ENCODE measurements around the gene USP16. TPM values are rescaled to one million over a fixed set of nuclear protein-coding genes. Genes with fewer than 3 reads are reported as not detected.

The USP16 gene
- total and polyA plus RNA-seq, 2 of the 13 experiments (the other 11 are each of a cell fraction or from before 2014, with no cell fraction given), result 16.5 to 46.9 TPM

DNA sequence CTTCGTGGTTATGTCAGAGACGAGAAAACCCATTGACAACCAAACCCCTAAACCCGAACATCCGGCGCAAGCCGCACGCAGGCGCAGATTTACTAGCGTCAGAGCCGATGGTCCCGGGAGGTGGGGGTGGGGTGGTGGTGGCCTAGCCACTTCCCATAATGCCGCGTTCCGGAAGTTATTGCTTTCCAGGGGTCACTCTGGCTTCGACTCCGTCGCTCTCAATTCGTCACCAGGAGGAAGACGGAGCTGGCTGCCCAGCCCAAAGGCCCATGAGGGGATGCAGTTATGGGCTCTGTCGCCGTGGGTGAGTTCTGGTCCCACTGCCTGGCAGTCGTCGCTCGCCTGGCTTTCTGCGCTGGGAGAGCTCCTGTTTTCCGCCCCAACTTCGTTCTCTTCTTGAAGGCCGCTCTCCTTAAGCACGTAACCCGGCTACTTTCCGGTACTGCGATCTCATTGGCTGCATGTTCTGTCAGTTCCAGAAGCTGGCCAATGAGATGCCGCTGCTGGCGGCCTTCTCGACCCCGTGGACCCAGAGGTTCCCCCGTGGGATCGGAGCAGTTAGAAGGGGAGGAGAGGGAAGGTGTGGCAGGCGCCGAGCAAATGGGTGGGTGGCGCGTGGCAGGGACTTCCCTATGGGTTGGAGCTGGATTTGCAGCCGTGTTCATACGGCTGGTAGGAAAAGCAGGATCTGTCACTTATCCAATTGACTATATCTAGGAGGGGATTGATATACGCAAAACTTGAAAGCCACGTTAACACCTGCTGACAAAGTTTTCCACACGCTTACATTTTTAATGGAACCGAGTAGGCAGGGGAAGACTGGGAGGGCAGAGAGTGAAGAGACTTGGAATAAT is at the start of gene USP16 (continued):
- TF ChIP-seq ASH2L (IDR thresholded peaks at IDR 0.05; ENCODE audit: insufficient read length, low read depth, low read length) (peak; percentile 85), ZNF264 (CRISPR knock-in tag; IDR thresholded peaks at IDR 0.05) (peak; percentile 54; the same call in 1 of the 2 replicates), EEA1 (CRISPR knock-in tag; IDR thresholded peaks at IDR 0.05; ENCODE audit: borderline replicate concordance) (no peak), ELF3 (CRISPR knock-in tag; IDR thresholded peaks at IDR 0.05) (peak; percentile 75), PITX1 (CRISPR knock-in tag; IDR thresholded peaks at IDR 0.05) (peak; percentile 46), ZNF564 (CRISPR knock-in tag; IDR thresholded peaks at IDR 0.05) (no peak), RFXAP (CRISPR knock-in tag; IDR thresholded peaks at IDR 0.05; ENCODE audit: borderline replicate concordance) (peak; percentile 82), ZNF143 (CRISPR knock-in tag; IDR thresholded peaks at IDR 0.05) (peak; percentile 91), NFATC3 (CRISPR knock-in tag; IDR thresholded peaks at IDR 0.05) (no peak), ZNF556 (CRISPR knock-in tag; IDR thresholded peaks at IDR 0.05; ENCODE audit: borderline replicate concordance) (no peak), ZNF20 (CRISPR knock-in tag; IDR thresholded peaks at IDR 0.05) (no peak), GATAD2A (CRISPR knock-in tag; IDR thresholded peaks at IDR 0.05) (no peak), ZFP36 (IDR thresholded peaks at IDR 0.05; ENCODE audit: borderline replicate concordance, low read depth, low read length, partially characterized antibody) (no peak), ZNF44 (CRISPR knock-in tag; IDR thresholded peaks at IDR 0.05) (no peak), ZNF232 (CRISPR knock-in tag; IDR thresholded peaks at IDR 0.05; ENCODE audit: borderline replicate concordance) (peak; percentile 93), CBFB (CRISPR knock-in tag; IDR thresholded peaks at IDR 0.05) (no peak), PTBP1 (IDR thresholded peaks at IDR 0.05; ENCODE audit: low read depth, low read length, poor library complexity, severe bottlenecking) (no peak), ZNF607 (CRISPR knock-in tag; IDR thresholded peaks at IDR 0.05; ENCODE audit: borderline replicate concordance) (no peak; the same call in 1 of the 2 replicates)
- TF ChIP-seq, protein P1, sequence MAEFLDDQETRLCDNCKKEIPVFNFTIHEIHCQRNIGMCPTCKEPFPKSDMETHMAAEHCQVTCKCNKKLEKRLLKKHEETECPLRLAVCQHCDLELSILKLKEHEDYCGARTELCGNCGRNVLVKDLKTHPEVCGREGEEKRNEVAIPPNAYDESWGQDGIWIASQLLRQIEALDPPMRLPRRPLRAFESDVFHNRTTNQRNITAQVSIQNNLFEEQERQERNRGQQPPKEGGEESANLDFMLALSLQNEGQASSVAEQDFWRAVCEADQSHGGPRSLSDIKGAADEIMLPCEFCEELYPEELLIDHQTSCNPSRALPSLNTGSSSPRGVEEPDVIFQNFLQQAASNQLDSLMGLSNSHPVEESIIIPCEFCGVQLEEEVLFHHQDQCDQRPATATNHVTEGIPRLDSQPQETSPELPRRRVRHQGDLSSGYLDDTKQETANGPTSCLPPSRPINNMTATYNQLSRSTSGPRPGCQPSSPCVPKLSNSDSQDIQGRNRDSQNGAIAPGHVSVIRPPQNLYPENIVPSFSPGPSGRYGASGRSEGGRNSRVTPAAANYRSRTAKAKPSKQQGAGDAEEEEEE (CRISPR knock-in tag; IDR thresholded peaks at IDR 0.05; ENCODE audit: borderline replicate concordance), result no peak
- TF ChIP-seq, protein P2, sequence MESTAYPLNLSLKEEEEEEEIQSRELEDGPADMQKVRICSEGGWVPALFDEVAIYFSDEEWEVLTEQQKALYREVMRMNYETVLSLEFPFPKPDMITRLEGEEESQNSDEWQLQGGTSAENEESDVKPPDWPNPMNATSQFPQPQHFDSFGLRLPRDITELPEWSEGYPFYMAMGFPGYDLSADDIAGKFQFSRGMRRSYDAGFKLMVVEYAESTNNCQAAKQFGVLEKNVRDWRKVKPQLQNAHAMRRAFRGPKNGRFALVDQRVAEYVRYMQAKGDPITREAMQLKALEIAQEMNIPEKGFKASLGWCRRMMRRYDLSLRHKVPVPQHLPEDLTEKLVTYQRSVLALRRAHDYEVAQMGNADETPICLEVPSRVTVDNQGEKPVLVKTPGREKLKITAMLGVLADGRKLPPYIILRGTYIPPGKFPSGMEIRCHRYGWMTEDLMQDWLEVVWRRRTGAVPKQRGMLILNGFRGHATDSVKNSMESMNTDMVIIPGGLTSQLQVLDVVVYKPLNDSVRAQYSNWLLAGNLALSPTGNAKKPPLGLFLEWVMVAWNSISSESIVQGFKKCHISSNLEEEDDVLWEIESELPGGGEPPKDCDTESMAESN (CRISPR knock-in tag; conservative IDR thresholded peaks at IDR 0.05), result peak; percentile 30; the same call in 1 of the 2 replicates
- TF ChIP-seq, protein P3, sequence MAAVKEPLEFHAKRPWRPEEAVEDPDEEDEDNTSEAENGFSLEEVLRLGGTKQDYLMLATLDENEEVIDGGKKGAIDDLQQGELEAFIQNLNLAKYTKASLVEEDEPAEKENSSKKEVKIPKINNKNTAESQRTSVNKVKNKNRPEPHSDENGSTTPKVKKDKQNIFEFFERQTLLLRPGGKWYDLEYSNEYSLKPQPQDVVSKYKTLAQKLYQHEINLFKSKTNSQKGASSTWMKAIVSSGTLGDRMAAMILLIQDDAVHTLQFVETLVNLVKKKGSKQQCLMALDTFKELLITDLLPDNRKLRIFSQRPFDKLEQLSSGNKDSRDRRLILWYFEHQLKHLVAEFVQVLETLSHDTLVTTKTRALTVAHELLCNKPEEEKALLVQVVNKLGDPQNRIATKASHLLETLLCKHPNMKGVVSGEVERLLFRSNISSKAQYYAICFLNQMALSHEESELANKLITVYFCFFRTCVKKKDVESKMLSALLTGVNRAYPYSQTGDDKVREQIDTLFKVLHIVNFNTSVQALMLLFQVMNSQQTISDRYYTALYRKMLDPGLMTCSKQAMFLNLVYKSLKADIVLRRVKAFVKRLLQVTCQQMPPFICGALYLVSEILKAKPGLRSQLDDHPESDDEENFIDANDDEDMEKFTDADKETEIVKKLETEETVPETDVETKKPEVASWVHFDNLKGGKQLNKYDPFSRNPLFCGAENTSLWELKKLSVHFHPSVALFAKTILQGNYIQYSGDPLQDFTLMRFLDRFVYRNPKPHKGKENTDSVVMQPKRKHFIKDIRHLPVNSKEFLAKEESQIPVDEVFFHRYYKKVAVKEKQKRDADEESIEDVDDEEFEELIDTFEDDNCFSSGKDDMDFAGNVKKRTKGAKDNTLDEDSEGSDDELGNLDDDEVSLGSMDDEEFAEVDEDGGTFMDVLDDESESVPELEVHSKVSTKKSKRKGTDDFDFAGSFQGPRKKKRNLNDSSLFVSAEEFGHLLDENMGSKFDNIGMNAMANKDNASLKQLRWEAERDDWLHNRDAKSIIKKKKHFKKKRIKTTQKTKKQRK (IDR thresholded peaks at IDR 0.05; ENCODE audit: low read length), result no peak
- TF ChIP-seq, protein P4, sequence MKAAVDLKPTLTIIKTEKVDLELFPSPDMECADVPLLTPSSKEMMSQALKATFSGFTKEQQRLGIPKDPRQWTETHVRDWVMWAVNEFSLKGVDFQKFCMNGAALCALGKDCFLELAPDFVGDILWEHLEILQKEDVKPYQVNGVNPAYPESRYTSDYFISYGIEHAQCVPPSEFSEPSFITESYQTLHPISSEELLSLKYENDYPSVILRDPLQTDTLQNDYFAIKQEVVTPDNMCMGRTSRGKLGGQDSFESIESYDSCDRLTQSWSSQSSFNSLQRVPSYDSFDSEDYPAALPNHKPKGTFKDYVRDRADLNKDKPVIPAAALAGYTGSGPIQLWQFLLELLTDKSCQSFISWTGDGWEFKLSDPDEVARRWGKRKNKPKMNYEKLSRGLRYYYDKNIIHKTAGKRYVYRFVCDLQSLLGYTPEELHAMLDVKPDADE (CRISPR knock-in tag; IDR thresholded peaks at IDR 0.05), result no peak

All from HepG2 (cell line).